Tibial artery (tissue), 4 donors: ENCODE results near the gene GLI3.

ENCODE experiments used
- DNase-seq, 2 donors: peaks; one replicate each; pipeline ENCODE4 v3.0.0-alpha.2; 2019
- H3K27ac ChIP-seq, 2 donors: fragments of 200-600 bp; sonication (generic) in 1 of 2; 1 replicate in 1 of 2; 2 replicates in 1 of 2; pipeline ENCODE4 v1.5.1; 2018 to 2019; ENCODE audit warnings: mild to moderate bottlenecking in 1 of 2
- H3K27me3 ChIP-seq, 2 donors: fragments of 200-600 bp; sonication (generic) in 1 of 2; one replicate each; pipeline versions ENCODE4 v1.5.1 to v1.6.0; 2016 to 2019
- H3K36me3 ChIP-seq, 3 donors: fragments of 200-600 bp; sonication (generic) in 2 of 3; one replicate each; pipeline ENCODE4 v1.5.1; 2016 to 2019; ENCODE audit warnings: mild to moderate bottlenecking in 2 of 3
- H3K4me1 ChIP-seq, 4 donors: fragments of 200-600 bp; sonication (generic) in 2 of 4; 1 replicate in 3 of 4; 2 replicates in 1 of 4; pipeline ENCODE4 v1.5.1; 2016 to 2019
- H3K4me3 ChIP-seq, 2 donors: fragments of 200-600 bp; sonication (generic) in 1 of 2; 1 replicate in 1 of 2; 2 replicates in 1 of 2; pipeline ENCODE4 v1.5.1; 2018 to 2019; ENCODE audit warnings: mild to moderate bottlenecking in 2 of 2
- H3K9me3 ChIP-seq, 3 donors: fragments of 200-600 bp; sonication (generic) in 1 of 3; one replicate each; pipeline ENCODE4 v1.5.1; 2016 to 2019
- intact Hi-C: fragments of 100-400 bp; cut with DNase I; formaldehyde crosslinking; loops from one replicate; pipeline ENCODE4 v1.15.0; 2023; ENCODE audit warnings: low total_unique reads
- TF ChIP-seq, protein P1 (sequence below), 2 experiments: fragments of 200-600 bp in 1 of 2; fragments of 450-650 bp in 1 of 2; IDR thresholded peaks; one replicate each; pipeline ENCODE4 v1.5.1; 2017 to 2019; ENCODE audit warnings: antibody characterized with exemption in 2 of 2, mild to moderate bottlenecking in 1 of 2, moderate library complexity in 1 of 2

GLI3 gene

GRCh38 chr7:42176724-42177101 is 60.3 kb downstream of the GLI3 start:
- Histone ChIP-seq H3K27ac (no peak overlapping the region), H3K36me3 (peaks cover 0 to 5% (median 0%) of the 10 kb centered on the region in 3 donors), H3K27me3 (no peaks in the 10 kb centered on the region), H3K4me1 (peaks cover 0 to 10% (median 3%) of the 10 kb centered on the region in 4 donors), H3K9me3 (no peaks in the 10 kb centered on the region), H3K4me3 (no peak overlapping the region)
- TF ChIP-seq, protein P1, sequence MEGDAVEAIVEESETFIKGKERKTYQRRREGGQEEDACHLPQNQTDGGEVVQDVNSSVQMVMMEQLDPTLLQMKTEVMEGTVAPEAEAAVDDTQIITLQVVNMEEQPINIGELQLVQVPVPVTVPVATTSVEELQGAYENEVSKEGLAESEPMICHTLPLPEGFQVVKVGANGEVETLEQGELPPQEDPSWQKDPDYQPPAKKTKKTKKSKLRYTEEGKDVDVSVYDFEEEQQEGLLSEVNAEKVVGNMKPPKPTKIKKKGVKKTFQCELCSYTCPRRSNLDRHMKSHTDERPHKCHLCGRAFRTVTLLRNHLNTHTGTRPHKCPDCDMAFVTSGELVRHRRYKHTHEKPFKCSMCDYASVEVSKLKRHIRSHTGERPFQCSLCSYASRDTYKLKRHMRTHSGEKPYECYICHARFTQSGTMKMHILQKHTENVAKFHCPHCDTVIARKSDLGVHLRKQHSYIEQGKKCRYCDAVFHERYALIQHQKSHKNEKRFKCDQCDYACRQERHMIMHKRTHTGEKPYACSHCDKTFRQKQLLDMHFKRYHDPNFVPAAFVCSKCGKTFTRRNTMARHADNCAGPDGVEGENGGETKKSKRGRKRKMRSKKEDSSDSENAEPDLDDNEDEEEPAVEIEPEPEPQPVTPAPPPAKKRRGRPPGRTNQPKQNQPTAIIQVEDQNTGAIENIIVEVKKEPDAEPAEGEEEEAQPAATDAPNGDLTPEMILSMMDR (IDR thresholded peaks at IDR 0.05), result no peak
- intact Hi-C loops, result no loop called here
- DNase-seq, result no peak

- intact Hi-C loops, result no loop called here
- DNase-seq, result no peak
- Histone ChIP-seq H3K27me3 (no peaks in the 10 kb centered on the region), H3K4me3 (no peak overlapping the region), H3K4me1 (peaks cover 0 to 10% (median 3%) of the 10 kb centered on the region in 4 donors), H3K9me3 (no peaks in the 10 kb centered on the region), H3K27ac (no peak overlapping the region), H3K36me3 (peaks cover 0 to 5% (median 0%) of the 10 kb centered on the region in 3 donors)
- TF ChIP-seq, protein P1 (IDR thresholded peaks at IDR 0.05), result no peak
Measured at GRCh38 chr7:42175834-42176723, 60.9 kb downstream of the GLI3 start.

DNA sequence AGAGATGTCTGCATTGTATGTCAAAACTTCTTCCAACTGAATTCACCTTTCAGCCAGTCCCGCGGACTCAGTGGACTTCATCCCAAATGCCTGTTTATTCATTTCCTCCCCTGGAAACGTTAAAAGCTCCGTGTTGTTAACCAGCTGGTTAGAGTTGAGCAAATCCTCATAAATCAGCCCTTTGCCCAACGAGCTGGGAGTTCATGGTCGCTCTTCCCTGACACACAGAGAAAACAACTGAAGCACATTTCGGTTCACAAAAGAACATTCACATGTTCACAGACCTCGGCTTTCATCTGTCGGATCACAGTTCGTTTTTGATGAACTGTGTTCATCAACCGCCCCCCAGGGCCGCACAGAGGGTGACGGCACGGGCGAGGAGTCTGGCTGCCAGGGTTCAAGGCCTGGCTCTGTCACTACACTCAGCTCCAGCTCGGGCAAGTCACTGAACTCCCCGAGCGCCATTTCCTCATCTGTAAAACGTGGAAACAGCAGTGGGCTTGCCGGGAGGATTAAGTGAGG is 62.6 kb downstream of the GLI3 start:
- TF ChIP-seq, protein P1 (IDR thresholded peaks at IDR 0.05), result no peak
- Histone ChIP-seq H3K9me3 (no peaks in the 10 kb centered on the region), H3K27me3 (no peaks in the 10 kb centered on the region), H3K36me3 (no peaks in the 10 kb centered on the region), H3K27ac (no peak overlapping the region), H3K4me1 (peaks cover 0 to 10% (median 3%) of the 10 kb centered on the region in 4 donors), H3K4me3 (no peak overlapping the region)
- intact Hi-C loops, result no loop called here
- no peak for DNase-seq

GRCh38 chr7:42170724-42171123 is 66.3 kb downstream of the GLI3 start:
- intact Hi-C loops, result no loop called here
- Histone ChIP-seq H3K9me3 (no peaks in the 10 kb centered on the region), H3K4me1 (peaks cover 0 to 4% (median 1%) of the 10 kb centered on the region in 4 donors), H3K27me3 (no peaks in the 10 kb centered on the region), H3K36me3 (no peaks in the 10 kb centered on the region), H3K4me3 (no peak overlapping the region), H3K27ac (no peak overlapping the region)
- TF ChIP-seq, protein P1 (IDR thresholded peaks at IDR 0.05), result no peak
- DNase-seq, result no peak

- no peaks in the 10 kb centered on the region for H3K36me3 ChIP-seq
- H3K4me1 ChIP-seq, result peaks cover 0 to 4% (median 1%) of the 10 kb centered on the region in 4 donors
- DNase-seq, result no peak
- no peak overlapping the region for H3K27ac ChIP-seq
- no peaks in the 10 kb centered on the region for H3K27me3 ChIP-seq
- no peaks in the 10 kb centered on the region for H3K9me3 ChIP-seq
- H3K4me3 ChIP-seq, result no peak overlapping the region
- TF ChIP-seq, protein P1 (IDR thresholded peaks at IDR 0.05), result no peak
- intact Hi-C loops, result no loop called here
Measured at GRCh38 chr7:42168512-42168911, 68.5 kb downstream of the GLI3 start.
